Prostate gland (tissue), 2 donors: ENCODE measurements around the gene PTPRD. TPM values are rescaled to one million over a fixed set of nuclear protein-coding genes. Genes with fewer than 3 reads are reported as not detected.

Experiments used
- DNase-seq: peaks from one replicate; pipeline ENCODE4 v3.0.0-alpha.2; 2019; ENCODE audit warnings: low spot score
- H3K27ac ChIP-seq, 2 donors: fragments of 200-600 bp; sonication (generic); 2 replicates each; pipeline ENCODE4 v1.5.1; 2017 to 2019
- H3K27me3 ChIP-seq: fragments of 200-600 bp; sonication (generic); replicated peaks from 2 replicates; pipeline ENCODE4 v1.5.1; 2019; ENCODE audit not compliant: insufficient read depth
- H3K36me3 ChIP-seq, 2 donors: fragments of 200-600 bp; sonication (generic); 1 replicate in 1 of 2; 2 replicates in 1 of 2; pipeline versions ENCODE4 v1.5.1 to v1.8.1; 2017 to 2019
- H3K4me1 ChIP-seq: fragments of 200-600 bp; sonication (generic); replicated peaks from 2 replicates; pipeline ENCODE4 v1.5.1; 2019
- H3K4me3 ChIP-seq, 2 donors: fragments of 200-600 bp; sonication (generic); 2 replicates each; pipeline ENCODE4 v1.5.1; 2017 to 2019
- H3K9me3 ChIP-seq: fragments of 200-600 bp; sonication (generic); 2 replicates; pipeline ENCODE4 v1.5.1; 2017
- POLR2A ChIP-seq: fragments of 450-650 bp; IDR thresholded peaks from one replicate; pipeline ENCODE4 v1.6.1; 2016; ENCODE audit warnings: antibody characterized with exemption, mild to moderate bottlenecking
- POLR2AphosphoS5 ChIP-seq: sonication (generic); formaldehyde crosslinking; IDR thresholded peaks from one replicate; pipeline ENCODE4 v1.6.1; 2017; ENCODE audit warnings: antibody characterized with exemption
- WGBS: methylation state at CpG from one replicate; pipeline ENCODE4 v1.1.5; 2018; 5-methylcytosine and 5-hydroxymethylcytosine counted together
- intact Hi-C: fragments of 100-400 bp; cut with DNase I; formaldehyde crosslinking; loops from one replicate; pipeline ENCODE4 v1.14.2; 2022
- total RNA-seq, 2 donors: library from RNA; depleted of rRNA; stranded (reverse); fragments of >200 nt; gene quantifications; one replicate each; pipeline ENCODE4 v1.1.0, GENCODE V29; 2016
- TF ChIP-seq, protein P1 (sequence below), 4 experiments: fragments of 200-600 bp in 2 of 4; fragments of 450-650 bp in 2 of 4; sonication (generic) in 2 of 4; IDR thresholded peaks; 1 replicate in 3 of 4; 2 replicates in 1 of 4; pipeline ENCODE4 v1.5.1; 2016 to 2019; ENCODE audit warnings: antibody characterized with exemption in 4 of 4, mild to moderate bottlenecking in 2 of 4, moderate library complexity in 2 of 4

The PTPRD gene
- total RNA-seq, 2 donors from 2014 or later = 5.8 to 23.1 TPM

DNA sequence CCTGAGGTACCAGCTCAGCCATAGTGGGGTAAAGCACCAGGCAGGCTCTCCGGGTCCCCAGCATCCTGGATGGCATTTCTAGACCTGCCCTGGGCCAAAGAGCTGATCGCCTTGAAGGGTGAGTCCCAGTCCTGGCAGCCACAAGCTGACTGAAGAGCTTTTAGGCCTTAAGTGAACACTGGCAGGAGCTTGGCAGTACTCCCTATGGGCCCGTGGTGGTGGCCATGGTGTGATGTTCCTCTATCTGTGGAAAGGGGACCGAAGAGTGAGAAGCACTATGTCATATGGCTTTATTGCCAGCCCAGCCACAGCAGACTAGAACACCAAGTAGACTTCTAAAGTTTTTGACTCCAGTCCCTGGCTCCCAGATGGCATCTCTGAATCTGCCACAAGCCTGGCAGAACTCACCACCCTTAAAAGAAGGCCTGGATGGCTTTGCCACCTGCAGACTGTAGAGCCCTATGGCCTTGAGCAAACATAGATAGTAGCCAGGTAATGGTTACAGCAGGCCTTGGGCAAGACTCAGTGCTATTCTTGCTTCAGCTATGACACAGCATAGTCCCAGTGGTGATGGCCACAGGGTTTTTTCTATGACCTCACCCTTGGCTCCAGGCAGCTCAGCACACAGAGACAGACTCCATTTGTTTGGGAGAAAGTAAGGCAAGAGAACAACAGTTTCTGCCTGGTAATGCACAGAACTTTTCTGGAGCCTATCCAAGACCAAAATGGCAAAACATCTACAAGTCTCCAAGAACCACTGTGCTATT lies 2011.7 kb downstream of the PTPRD start:
- TF ChIP-seq POLR2A (no peak), POLR2AphosphoS5 (no peak)
- TF ChIP-seq, protein P1, sequence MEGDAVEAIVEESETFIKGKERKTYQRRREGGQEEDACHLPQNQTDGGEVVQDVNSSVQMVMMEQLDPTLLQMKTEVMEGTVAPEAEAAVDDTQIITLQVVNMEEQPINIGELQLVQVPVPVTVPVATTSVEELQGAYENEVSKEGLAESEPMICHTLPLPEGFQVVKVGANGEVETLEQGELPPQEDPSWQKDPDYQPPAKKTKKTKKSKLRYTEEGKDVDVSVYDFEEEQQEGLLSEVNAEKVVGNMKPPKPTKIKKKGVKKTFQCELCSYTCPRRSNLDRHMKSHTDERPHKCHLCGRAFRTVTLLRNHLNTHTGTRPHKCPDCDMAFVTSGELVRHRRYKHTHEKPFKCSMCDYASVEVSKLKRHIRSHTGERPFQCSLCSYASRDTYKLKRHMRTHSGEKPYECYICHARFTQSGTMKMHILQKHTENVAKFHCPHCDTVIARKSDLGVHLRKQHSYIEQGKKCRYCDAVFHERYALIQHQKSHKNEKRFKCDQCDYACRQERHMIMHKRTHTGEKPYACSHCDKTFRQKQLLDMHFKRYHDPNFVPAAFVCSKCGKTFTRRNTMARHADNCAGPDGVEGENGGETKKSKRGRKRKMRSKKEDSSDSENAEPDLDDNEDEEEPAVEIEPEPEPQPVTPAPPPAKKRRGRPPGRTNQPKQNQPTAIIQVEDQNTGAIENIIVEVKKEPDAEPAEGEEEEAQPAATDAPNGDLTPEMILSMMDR (IDR thresholded peaks at IDR 0.05) = no peak
- Histone ChIP-seq H3K36me3 (no peaks in the 10 kb centered on the region), H3K9me3 (no peaks in the 10 kb centered on the region), H3K4me3 (no peak overlapping the region), H3K27ac (no peak overlapping the region), H3K4me1 (no peaks in the 10 kb centered on the region), H3K27me3 (no peaks in the 10 kb centered on the region)
- WGBS = 95% methylated on average over 4 of the region's 4 CpGs
- no peak for DNase-seq
- intact Hi-C loops = no loop called here

DNA sequence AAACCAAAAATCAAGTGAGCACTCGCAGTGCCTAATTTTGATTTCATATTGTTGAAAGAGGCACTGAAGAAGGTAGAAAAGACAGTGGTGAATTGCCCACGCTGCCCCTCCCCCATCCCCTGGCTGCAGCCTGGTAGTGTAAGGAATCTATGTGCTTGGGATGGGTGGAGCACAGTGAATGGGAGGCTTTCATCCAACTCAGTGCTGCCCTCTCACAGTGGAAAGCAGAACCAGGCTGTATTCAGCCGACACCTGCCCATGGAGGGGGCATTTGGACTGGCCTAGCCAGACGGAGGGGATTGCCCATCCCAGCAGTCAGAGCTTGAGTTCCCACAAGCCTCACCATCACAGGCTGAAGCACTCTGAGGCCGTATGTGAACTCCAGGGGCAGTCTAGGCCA lies 2012.9 kb downstream of the PTPRD start:
- 93% methylated on average over 5 of the region's 5 CpGs for WGBS
- intact Hi-C loops = no loop called here

DNA sequence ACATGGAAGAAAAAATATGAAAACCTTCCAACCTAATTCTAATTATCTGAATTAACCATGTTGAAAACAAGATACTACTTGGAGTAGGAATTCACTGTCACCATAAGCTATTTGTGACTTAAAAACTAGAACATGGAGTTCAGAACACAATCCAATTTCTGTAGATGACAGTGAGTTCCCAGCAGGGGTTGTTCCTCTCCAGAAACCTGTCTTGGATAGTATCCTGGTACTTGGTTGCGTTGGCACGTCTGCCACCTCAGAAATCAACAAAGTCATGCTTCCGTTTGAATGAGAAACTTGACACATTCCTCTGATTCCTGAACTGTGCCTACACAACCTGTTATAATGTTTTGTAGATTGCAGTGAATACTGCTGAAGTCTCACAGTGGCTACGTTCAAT lies 2023.3 kb downstream of the PTPRD start:
- DNase-seq = no peak
- 82% methylated on average over 4 of the region's 4 CpGs for WGBS
- Histone ChIP-seq H3K27ac (no peak overlapping the region), H3K36me3 (no peaks in the 10 kb centered on the region), H3K4me3 (no peak overlapping the region), H3K27me3 (no peaks in the 10 kb centered on the region), H3K9me3 (no peaks in the 10 kb centered on the region), H3K4me1 (no peaks in the 10 kb centered on the region)
- intact Hi-C loops = no loop called here
- TF ChIP-seq POLR2AphosphoS5 (no peak), POLR2A (no peak)
- TF ChIP-seq, protein P1 (IDR thresholded peaks at IDR 0.05) = no peak

More for the DNA sequence above, 2012.9 kb downstream of the PTPRD start:
- no peaks in the 10 kb centered on the region for H3K36me3 ChIP-seq
- no peaks in the 10 kb centered on the region for H3K27me3 ChIP-seq
- no peaks in the 10 kb centered on the region for H3K4me1 ChIP-seq
- H3K27ac ChIP-seq = no peak overlapping the region
- no peak overlapping the region for H3K4me3 ChIP-seq
- DNase-seq = no peak
- H3K9me3 ChIP-seq = no peaks in the 10 kb centered on the region
- TF ChIP-seq POLR2A (no peak), POLR2AphosphoS5 (no peak)
- TF ChIP-seq, protein P1 (IDR thresholded peaks at IDR 0.05) = no peak

DNA sequence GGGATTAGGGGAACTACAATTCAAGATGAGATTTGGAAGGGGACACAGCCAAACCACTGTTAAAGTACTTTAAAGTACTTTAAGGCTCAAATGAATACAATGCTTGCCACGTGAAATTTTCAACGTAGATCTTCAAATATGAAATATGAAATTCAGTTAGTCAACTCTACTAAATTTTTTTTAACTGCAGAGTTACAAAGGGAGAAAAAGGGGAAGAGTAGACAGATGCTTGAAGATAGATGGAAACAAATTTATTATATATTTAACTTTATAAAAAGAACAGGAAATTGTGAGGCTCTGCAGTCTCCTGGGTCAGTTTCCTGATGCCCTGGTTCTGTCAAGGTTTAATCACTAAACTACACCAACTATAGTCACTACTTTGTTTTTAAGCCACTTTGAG lies 2027.8 kb downstream of the PTPRD start:
- no peaks in the 10 kb centered on the region for H3K4me1 ChIP-seq
- H3K36me3 ChIP-seq = no peaks in the 10 kb centered on the region
- intact Hi-C loops = no loop called here
- no peak overlapping the region for H3K27ac ChIP-seq
- 91% methylated on average over 2 of the region's 2 CpGs for WGBS
- H3K27me3 ChIP-seq = no peaks in the 10 kb centered on the region
- no peaks in the 10 kb centered on the region for H3K9me3 ChIP-seq
- no peak for DNase-seq
- no peak overlapping the region for H3K4me3 ChIP-seq
- TF ChIP-seq POLR2A = no peak
- TF ChIP-seq, protein P1 (IDR thresholded peaks at IDR 0.05) = no peak

DNA sequence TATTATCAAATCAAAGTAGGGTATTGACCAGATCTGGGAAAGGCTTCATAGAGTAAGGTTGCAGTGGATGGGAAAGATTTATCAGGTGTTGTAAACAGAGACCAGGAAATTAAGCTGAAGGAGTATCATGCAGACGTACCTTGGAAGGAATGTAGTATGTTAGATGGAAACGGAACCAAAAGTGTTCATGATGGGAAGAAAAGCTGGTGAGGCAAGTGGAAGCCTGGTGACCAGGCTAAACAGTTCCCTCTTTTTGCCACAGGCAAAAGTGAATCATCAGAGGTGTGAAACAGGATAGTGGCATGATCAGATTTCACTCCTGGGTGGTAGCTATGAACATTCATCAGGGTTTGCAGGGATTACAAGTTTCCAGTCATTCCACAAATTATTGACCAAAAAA lies 2033.1 kb downstream of the PTPRD start:
- Histone ChIP-seq H3K27ac (no peak overlapping the region), H3K9me3 (no peaks in the 10 kb centered on the region), H3K27me3 (no peaks in the 10 kb centered on the region), H3K4me3 (no peak overlapping the region), H3K36me3 (no peaks in the 10 kb centered on the region), H3K4me1 (no peaks in the 10 kb centered on the region)
- 61% methylated on average over 2 of the region's 2 CpGs for WGBS
- TF ChIP-seq POLR2A = no peak
- TF ChIP-seq, protein P1 (IDR thresholded peaks at IDR 0.05) = no peak
- no peak for TF ChIP-seq POLR2AphosphoS5
- intact Hi-C loops = no loop called here
- DNase-seq = no peak
